Activated gamma-delta T cell treated with anti-CD3 and anti-CD28 coated beads, Interleukin-2, amount 50 U/mL, for 16 hours (primary cell): ENCODE results near the gene ZDHHC17.
"Not testable (repeated sequence)": the region's sequence is repeated elsewhere in the genome, so short reads cannot be mapped to it uniquely, and the experiment has no call there.

Source experiments
- DNase-seq: peaks from one replicate; pipeline ENCODE4 v3.0.0-alpha.2; 2020; ENCODE audit warnings: low read depth

The ZDHHC17 gene

GRCh38 chr12:76768576-76768975 is 4.7 kb downstream of the ZDHHC17 start:
- DNase-seq = no peak

- no peak for DNase-seq
Observed at GRCh38 chr12:76777765-76778216, 13.9 kb downstream of the ZDHHC17 start.

- DNase-seq = no peak
Observed at GRCh38 chr12:76778364-76778763, 14.4 kb downstream of the ZDHHC17 start.

DNA sequence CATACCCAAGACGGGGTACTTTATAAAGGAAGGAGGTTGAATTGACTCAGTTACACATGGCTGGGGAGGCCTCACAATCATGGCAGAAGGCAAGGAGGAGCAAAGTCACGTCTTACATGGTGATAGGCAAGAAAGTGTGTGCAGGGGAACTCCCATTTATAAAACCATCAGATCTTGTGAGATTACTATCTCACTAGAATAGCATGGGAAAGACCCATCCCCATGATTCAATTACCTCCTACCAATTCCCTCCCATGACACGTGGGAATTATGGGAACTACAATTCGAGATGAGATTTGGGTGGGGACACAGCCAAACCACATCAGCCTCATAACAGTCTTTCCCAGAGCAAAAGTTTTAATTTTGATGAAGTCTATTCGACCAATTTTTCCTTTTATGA is 15.4 kb downstream of the ZDHHC17 start:
- not testable (repeated sequence) for DNase-seq

- DNase-seq = no peak
Observed at GRCh38 chr12:76781321-76781720, 17.4 kb downstream of the ZDHHC17 start.

DNA sequence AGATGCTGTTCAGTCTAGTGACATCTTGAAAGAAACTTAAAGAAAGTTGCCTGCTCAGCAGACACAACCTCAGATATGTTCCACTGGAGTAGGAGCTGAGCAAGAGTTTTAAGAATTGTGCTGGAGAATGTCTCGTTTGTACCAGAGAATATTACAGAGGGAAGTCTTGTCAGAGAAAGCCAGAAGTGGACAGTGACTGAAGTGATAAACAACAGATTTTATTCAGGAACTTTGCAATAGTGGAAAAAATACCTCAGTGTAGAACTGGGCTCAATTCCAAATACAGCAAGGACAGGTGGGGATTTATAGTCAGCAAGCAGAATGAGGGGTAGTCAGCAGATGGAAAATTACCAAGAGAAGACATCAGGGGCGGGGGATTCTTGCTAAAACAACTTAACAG is 18.6 kb downstream of the ZDHHC17 start:
- no peak for DNase-seq

DNA sequence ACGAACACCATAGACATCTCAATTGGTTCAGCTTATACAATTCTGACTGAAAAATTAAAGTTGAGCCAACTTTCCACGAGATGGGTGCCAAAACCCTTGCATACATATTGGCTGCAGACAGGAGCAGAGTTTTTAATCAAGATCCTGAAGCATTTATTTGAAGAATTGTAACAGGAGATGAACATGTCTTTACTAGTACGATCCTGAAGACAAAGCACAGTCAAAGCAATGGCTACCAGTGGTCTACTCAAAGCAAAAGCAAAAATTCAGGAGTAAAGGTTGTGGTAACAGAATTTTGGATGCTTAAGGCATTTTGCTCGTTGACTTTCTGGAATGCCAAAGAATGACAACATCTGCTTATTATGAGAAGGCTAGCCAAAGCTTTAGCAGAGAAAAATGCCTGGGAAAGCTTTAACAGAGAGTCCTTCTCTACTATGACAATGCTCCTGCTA is 20.7 kb downstream of the ZDHHC17 start:
- DNase-seq = no peak

DNA sequence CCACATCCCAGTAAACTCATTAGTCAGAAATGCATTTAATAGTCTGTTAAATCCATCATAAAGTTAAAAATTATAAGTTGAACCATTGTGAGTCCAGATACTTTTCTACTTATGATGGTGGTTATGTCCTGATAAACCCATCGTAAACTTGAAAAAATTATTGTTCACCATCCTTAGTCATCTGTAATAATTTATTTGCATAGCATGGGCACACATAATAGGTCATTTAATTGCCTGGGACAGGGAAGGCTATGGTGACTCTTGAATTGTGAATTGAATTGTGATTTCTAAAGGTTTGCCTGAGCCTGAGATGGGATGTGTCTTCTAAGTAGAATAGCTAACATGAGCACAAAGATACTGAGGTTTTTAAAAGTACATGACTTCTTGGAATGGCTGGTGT is 21.5 kb downstream of the ZDHHC17 start:
- no peak for DNase-seq

DNA sequence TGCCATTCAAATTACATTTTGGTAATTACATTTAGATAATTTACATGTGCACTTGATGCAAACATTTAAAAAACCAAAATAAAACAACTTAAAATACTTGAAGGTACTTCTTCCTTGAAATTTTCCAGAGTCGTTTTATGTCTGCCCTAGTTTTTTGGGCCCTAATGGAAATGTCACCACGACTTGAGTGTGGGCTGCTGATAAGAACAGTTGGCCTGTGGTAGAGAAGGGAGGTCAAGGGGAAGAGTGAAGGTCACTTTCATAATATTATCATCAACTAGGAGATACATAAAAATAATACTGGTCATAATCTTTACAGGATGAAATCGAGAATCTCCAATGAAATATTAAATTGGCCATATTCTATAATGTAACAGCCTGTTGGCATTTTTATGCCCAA is 23.1 kb downstream of the ZDHHC17 start:
- DNase-seq = no peak

DNA sequence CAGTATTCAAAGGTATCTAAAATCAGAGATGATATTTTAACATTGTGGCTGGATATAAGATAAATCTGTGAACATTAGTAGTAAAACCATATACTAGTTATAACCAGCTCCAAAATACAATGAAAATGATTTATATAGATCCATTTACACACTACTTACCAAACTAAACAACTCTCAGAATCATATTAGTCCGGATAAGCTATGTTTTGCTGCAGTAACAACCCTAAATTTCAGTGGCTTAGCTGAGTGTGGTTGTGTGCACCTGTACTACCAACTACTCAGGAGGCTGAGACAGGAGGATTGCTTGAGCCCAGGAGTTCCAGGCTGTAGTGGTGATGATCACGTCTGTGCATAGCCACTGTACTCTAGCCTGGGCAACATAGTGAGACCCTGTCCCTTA is 23.8 kb downstream of the ZDHHC17 start:
- DNase-seq = no peak

DNA sequence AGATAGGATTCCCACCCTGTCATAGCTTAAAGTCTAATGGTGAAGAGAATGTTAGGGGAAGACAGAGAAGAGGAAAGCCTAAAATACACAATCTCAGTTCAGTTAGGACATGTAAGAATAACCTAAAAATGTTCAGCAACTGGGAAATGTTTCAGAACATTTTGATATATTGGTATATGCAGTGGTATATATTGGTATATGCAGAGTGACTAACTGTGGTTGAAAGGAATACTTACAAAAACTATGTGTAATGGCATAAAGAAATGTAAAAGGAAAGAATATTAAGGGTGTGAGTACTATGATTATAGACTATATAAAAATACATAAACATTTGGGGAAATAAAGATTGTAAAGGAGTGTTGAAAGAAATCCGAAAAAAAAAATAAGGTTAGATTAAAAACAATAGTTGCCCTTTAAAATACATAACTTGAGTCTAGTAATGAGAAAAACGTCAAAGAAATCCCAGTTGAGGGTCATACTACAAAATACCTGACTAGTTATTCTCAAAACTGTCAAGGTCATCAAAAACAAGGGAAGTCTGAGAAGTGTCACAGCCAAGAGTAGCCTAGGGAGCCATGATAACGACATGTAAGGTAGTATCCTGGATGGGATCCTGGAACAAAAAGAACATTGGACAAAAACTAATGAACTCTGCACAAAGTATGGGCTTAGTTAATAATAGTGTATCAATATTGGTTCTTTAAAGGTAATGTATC is 25.6 kb downstream of the ZDHHC17 start:
- no peak for DNase-seq

- DNase-seq = no peak
Observed at GRCh38 chr12:76790564-76791552, 26.9 kb downstream of the ZDHHC17 start.

- no peak for DNase-seq
Observed at GRCh38 chr12:76792828-76793227, 28.9 kb downstream of the ZDHHC17 start.

GRCh38 chr12:76798864-76799263 is 34.9 kb downstream of the ZDHHC17 start:
- DNase-seq = no peak

GRCh38 chr12:76799362-76799761 is 35.4 kb downstream of the ZDHHC17 start:
- no peak for DNase-seq

DNA sequence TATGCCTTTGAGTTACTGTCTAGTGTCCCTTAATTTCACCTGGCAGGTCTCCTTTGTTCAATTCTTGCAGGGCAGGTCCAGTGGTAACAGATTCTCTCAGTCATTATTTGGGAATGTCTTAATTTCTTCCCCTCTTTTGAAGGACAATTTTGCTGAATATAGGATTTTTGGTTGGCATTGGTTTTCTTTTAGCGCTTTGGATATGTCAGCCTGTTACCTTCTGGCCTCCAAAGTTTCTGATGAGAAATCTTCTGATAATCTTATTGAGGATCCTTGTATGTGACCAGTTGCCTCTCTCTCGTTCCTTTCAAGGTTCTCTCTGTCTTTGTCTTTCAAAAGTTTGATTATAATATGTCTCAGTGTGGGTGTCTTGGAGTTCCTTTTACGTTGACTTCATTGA is 38.1 kb downstream of the ZDHHC17 start:
- DNase-seq = no peak

DNA sequence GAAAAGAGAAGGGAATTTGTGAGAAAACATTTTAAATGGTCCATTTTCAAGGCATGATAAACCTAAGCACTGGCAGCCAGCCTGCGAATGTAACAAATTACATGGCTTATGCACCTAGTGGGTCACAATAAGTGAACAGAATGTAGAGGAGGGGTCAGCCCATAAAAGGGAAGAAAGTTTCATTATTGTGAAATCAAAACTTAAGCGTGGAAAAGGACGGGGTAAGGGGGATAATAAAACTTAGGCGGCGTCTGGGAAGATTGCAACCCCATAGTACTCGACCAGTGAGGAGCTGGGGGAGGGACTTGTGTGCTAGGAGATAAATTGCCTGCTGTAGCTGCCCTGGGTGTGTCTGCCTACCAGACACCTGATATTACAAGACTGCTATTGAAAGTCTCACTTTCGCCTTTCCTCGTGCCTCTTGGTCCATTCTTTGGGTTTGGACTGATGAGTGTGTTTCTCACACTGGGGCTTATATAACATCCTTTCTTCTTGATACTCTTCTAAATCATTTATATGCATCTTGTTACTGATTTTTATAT is 40.6 kb downstream of the ZDHHC17 start:
- no peak for DNase-seq

- no peak for DNase-seq
Observed at GRCh38 chr12:76810671-76811419, 46.9 kb downstream of the ZDHHC17 start.

DNA sequence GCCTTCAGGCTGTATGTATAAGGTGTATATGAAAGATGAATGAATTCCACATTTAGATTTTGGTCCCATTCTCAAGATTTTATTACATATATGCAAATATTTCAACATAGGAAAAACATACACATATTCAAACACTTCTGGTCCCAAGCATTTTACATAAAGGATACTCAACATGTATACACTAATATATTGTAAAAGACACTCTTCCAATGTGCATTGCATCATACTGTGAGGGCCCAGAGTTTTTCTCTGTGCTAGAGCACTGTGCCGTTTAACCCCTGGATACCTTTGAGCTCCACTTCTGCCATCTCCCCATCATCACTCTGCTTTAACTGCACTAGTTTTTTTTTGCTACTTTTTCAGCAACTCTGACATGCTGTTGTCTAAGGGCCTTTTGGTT is 48.1 kb downstream of the ZDHHC17 start:
- DNase-seq = no peak

- no peak for DNase-seq
Observed at GRCh38 chr12:76813265-76813664, 49.4 kb downstream of the ZDHHC17 start.

DNA sequence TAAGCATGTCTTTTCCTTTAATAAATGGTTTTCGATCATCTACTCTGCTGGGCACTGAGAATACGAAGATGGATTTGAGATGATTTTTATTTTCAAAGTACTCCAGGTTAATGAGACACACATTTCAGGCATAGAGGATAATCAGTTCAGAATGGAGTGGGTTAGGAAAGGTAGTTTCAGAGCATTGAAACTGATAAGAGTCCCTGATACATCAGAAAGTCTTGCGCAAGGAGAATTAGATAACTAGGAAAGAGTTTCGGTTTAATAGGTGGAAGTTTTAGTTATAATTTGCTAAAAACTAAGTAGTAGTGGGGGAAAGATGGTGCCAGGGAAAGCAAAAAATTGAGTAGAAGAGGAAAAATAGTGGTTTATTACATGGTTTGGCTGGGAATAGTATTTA is 50.1 kb downstream of the ZDHHC17 start:
- DNase-seq = no peak

GRCh38 chr12:76820888-76821482 is 57.1 kb downstream of the ZDHHC17 start:
- no peak for DNase-seq
